Naive thymus-derived CD4-positive, alpha-beta T cell (primary cell): ENCODE data around the gene CDH4. TPM values are rescaled to one million over a fixed set of nuclear protein-coding genes. Genes with fewer than 3 reads are reported as not detected.

Experiments
- ATAC-seq: fragments of 150-1000 bp; cut with Tn5 transposase; 2 replicates; pipeline ENCODE4 v1.10.0; 2021; ENCODE audit warnings: mild to moderate bottlenecking, moderate library complexity
- CTCF ChIA-PET: fragments of 350-600 bp; sonication (Branson Sonifier 250); formaldehyde crosslinking; loops from one replicate; lab custom pipeline; 2021; ENCODE audit warnings: antibody characterized with exemption; lab: Charles Lee
- POLR2A ChIA-PET: fragments of 350-600 bp; sonication (Branson Sonifier 250); formaldehyde crosslinking; loops from one replicate; lab custom pipeline; 2021; ENCODE audit warnings: antibody characterized with exemption, inconsistent platforms; lab: Charles Lee
- DNase-seq, 9 donors: peaks; one replicate each; pipeline versions ENCODE4 v3.0.0 to v3.0.0-alpha.2; 2020 to 2022; ENCODE audit warnings: mixed read lengths in 1 of 9
- H3K27ac ChIP-seq: one replicate; pipeline ENCODE4 v1.7.0; 2013; ENCODE audit warnings: mild to moderate bottlenecking, low read depth, low read length, moderate library complexity
- H3K27me3 ChIP-seq, 2 donors: one replicate each; pipeline ENCODE4 v1.7.0; 2013; ENCODE audit warnings: low read length in 2 of 2, mild to moderate bottlenecking in 2 of 2, moderate library complexity in 2 of 2; ENCODE audit not compliant: control insufficient read depth in 2 of 2, insufficient read depth in 2 of 2
- H3K36me3 ChIP-seq, 3 experiments: 1 replicate in 2 of 3; 2 replicates in 1 of 3; pipeline ENCODE4 v1.7.0; 2013; ENCODE audit warnings: low read length in 3 of 3, mild to moderate bottlenecking in 3 of 3, moderate library complexity in 1 of 3; ENCODE audit not compliant: insufficient read depth in 3 of 3, control insufficient read depth in 2 of 3
- H3K4me1 ChIP-seq, 2 donors: one replicate each; pipeline ENCODE4 v1.7.0; 2013; ENCODE audit warnings: low read length in 2 of 2, mild to moderate bottlenecking in 2 of 2, moderate library complexity in 1 of 2; ENCODE audit not compliant: control insufficient read depth in 2 of 2, insufficient read depth in 2 of 2
- H3K4me3 ChIP-seq: 2 replicates; pipeline ENCODE4 v1.7.0; 2013; ENCODE audit warnings: mild to moderate bottlenecking, low read length
- H3K9me3 ChIP-seq, 3 experiments: 1 replicate in 2 of 3; 2 replicates in 1 of 3; pipeline ENCODE4 v1.7.0; 2013; ENCODE audit warnings: low read length in 3 of 3; ENCODE audit not compliant: control insufficient read depth in 2 of 3
- H3K27ac Mint-ChIP-seq, 9 donors: one replicate each; pipeline ENCODE4 v1.8.0; 2020 to 2022; ENCODE audit warnings: mixed read lengths in 9 of 9, mild to moderate bottlenecking in 8 of 9, moderate library complexity in 5 of 9, inconsistent platforms in 2 of 9
- H3K27me3 Mint-ChIP-seq, 5 donors: one replicate each; pipeline ENCODE4 v1.8.0; 2021 to 2022; ENCODE audit warnings: mixed read lengths in 5 of 5, mild to moderate bottlenecking in 1 of 5
- H3K36me3 Mint-ChIP-seq, 5 donors: one replicate each; pipeline ENCODE4 v1.8.0; 2020 to 2022; ENCODE audit warnings: mixed read lengths in 5 of 5, mild to moderate bottlenecking in 3 of 5, inconsistent platforms in 1 of 5
- H3K4me1 Mint-ChIP-seq, 7 donors: one replicate each; pipeline ENCODE4 v1.8.0; 2020 to 2022; ENCODE audit warnings: mixed read lengths in 7 of 7, mild to moderate bottlenecking in 3 of 7, inconsistent platforms in 1 of 7
- H3K4me3 Mint-ChIP-seq, 10 donors: one replicate each; pipeline ENCODE4 v1.8.0; 2020 to 2022; ENCODE audit warnings: mild to moderate bottlenecking in 10 of 10, mixed read lengths in 10 of 10, moderate library complexity in 6 of 10, inconsistent platforms in 2 of 10
- H3K9me3 Mint-ChIP-seq, 11 donors: one replicate each; pipeline ENCODE4 v1.8.0; 2020 to 2022; ENCODE audit warnings: mixed read lengths in 11 of 11, mild to moderate bottlenecking in 4 of 11, inconsistent platforms in 1 of 11, moderate library complexity in 1 of 11
- intact Hi-C, 2 donors: fragments of 100-400 bp; cut with micrococcal nuclease; formaldehyde crosslinking; loops; one replicate each; pipeline ENCODE4 v1.15.1; 2023
- polyA plus RNA-seq, 2 donors: library from polyadenylated mRNA; unstranded; fragments of 300-500 nt; fragmentation: Illumina TruSeq; gene quantifications; one replicate each; pipeline ENCODE4 v1.2.3, GENCODE V29; 2021
- total RNA-seq, 6 experiments: library from RNA in 5 of 6; stranded (reverse) in 5 of 6; gene quantifications; 1 replicate in 5 of 6; 2 replicates in 1 of 6; pipeline ENCODE4 v1.2.3 and lab custom pipeline; 2021 to 2026

Gene CDH4
- total and polyA plus RNA-seq, 7 experiments from 2014 or later = 0.05 to 0.43 (median 0.14) TPM; not detected in 1

DNA sequence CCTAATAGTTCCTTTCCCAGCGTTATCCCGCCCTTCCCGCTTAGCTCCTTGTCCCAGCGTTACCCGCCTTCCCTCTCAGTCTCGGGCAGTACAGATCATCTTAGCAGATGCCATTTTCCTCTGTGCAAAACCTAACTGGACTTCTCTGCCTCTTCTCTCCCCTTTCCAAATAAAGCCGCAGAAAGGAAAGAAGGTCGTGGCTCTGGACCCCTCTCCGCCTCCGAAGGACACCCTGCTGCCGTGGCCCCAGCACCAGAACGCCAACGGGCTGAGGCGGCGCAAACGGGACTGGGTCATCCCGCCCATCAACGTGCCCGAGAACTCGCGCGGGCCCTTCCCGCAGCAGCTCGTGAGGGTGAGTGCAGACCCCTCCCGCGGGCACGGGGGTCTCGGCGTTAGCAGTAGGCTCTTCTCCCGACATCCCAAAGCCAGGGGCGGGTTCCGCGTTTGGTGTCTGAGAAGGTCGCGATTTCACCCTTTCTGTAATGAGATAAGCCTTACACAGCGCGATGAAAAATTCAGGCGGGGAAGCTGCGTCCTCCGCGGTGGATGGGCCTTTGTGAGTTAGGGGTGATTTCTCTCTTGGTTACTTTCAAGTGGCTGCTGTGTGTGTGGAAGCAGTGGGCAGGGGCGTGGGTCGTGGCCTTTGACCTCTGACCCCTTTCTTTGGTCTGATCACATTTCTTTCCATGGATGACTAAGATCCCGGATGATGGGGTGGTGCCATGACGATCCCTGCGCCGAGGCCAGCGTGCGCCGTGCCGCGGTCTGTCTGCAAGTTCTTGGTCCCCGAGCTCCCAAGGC is 521.0 kb downstream of the CDH4 start:
- ChIA-PET POLR2A (no interaction called here), CTCF (no interaction called here)
- no peak overlapping the region for H3K4me3 ChIP-seq
- no peaks in the 10 kb centered on the region for H3K36me3 ChIP-seq
- DNase-seq (no peak), ATAC-seq (no peak)
- no peak overlapping the region for H3K27ac ChIP-seq
- Mint-ChIP-seq H3K9me3 (peaks cover 0 to 8% (median 0%) of the 10 kb centered on the region in 11 donors), H3K4me3 (no peak overlapping the region), H3K27ac (no peak overlapping the region), H3K27me3 (peaks cover 0 to 7% (median 0%) of the 10 kb centered on the region in 5 donors), H3K4me1 (no peaks in the 10 kb centered on the region), H3K36me3 (no peaks in the 10 kb centered on the region)
- H3K27me3 ChIP-seq = no peaks in the 10 kb centered on the region
- no peaks in the 10 kb centered on the region for H3K9me3 ChIP-seq
- H3K4me1 ChIP-seq = no peaks in the 10 kb centered on the region
- intact Hi-C loops = no loop called here

DNA sequence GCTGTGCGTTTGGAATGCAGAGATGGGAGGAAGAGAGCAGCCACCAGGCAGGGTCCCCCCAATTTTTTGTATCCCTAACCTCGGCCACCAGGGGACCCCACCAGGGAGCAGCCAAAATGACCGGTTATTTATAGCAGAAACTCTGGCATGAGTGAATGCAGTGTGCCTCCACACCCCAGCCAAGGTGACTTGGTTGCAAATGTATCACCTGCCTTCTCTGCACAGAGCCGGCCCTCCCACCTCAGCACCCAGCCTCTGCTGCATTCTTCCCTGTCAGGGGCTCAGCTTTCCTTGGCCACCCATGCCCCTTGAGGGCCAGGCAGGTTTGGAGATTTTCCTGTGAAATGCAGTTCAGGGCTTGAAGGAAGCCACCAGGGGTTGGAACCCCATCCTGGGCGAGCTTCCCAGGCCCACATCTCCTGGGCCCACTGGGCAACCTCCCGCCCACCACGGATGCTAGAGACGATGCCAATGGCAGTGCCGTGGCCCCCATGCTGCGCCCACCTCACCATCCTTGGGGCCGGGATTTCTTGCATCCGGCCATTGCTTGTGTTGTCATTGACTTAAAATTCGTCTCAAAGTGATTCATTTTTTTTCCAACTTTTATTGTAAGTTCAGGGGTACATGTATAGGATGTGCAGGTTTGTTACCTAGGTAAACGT is 522.0 kb downstream of the CDH4 start:
- H3K9me3 Mint-ChIP-seq = peaks cover 0 to 9% (median 0%) of the 10 kb centered on the region in 11 donors
- no peak for DNase-seq

DNA sequence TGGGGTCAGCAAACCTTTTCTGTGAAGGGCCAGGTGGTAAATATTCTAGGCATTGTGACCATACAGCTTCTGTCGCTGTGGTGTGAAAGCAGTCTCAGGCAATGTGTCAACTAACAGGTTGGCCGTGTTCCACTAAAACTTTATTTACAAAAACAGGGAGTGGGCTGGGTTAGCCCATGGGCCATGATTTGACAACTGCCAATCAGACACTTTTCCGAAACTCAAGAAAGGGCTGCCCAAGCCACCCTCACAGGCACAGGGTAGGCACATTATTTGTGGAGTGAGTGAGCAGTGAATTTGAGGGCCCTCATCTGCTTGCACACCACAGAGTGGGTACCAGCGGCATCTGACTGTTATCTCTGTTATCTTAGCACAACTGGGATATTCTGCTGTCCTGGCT is 523.4 kb downstream of the CDH4 start:
- no peak for ATAC-seq
- no peak overlapping the region for H3K4me3 ChIP-seq
- H3K9me3 ChIP-seq = no peaks in the 10 kb centered on the region
- ChIA-PET POLR2A (no interaction called here), CTCF (no interaction called here)
- intact Hi-C loops = no loop called here
- Mint-ChIP-seq H3K4me3 (no peak overlapping the region), H3K4me1 (no peaks in the 10 kb centered on the region), H3K27ac (no peak overlapping the region), H3K9me3 (peaks cover 0 to 10% (median 3%) of the 10 kb centered on the region in 11 donors), H3K36me3 (peaks cover 0 to 1% (median 0%) of the 10 kb centered on the region in 5 donors), H3K27me3 (peaks cover 0 to 12% (median 0%) of the 10 kb centered on the region in 5 donors)
- H3K4me1 ChIP-seq = no peaks in the 10 kb centered on the region
- H3K36me3 ChIP-seq = no peaks in the 10 kb centered on the region
- no peak for DNase-seq
- H3K27me3 ChIP-seq = no peaks in the 10 kb centered on the region
- no peak overlapping the region for H3K27ac ChIP-seq

More for the DNA sequence above, 522.0 kb downstream of the CDH4 start:
- H3K36me3 Mint-ChIP-seq = no peaks in the 10 kb centered on the region
- no peak overlapping the region for H3K27ac ChIP-seq
- intact Hi-C loops = no loop called here
- no peak for ATAC-seq
- no peaks in the 10 kb centered on the region for H3K9me3 ChIP-seq
- H3K4me1 ChIP-seq = no peaks in the 10 kb centered on the region
- ChIA-PET CTCF (no interaction called here), POLR2A (no interaction called here)
- H3K4me1 Mint-ChIP-seq = no peaks in the 10 kb centered on the region
- H3K27me3 Mint-ChIP-seq = peaks cover 0 to 11% (median 0%) of the 10 kb centered on the region in 5 donors
- H3K27me3 ChIP-seq = no peaks in the 10 kb centered on the region
- no peaks in the 10 kb centered on the region for H3K36me3 ChIP-seq
- no peak overlapping the region for H3K27ac Mint-ChIP-seq
- H3K4me3 ChIP-seq = no peak overlapping the region
- no peak overlapping the region for H3K4me3 Mint-ChIP-seq

DNA sequence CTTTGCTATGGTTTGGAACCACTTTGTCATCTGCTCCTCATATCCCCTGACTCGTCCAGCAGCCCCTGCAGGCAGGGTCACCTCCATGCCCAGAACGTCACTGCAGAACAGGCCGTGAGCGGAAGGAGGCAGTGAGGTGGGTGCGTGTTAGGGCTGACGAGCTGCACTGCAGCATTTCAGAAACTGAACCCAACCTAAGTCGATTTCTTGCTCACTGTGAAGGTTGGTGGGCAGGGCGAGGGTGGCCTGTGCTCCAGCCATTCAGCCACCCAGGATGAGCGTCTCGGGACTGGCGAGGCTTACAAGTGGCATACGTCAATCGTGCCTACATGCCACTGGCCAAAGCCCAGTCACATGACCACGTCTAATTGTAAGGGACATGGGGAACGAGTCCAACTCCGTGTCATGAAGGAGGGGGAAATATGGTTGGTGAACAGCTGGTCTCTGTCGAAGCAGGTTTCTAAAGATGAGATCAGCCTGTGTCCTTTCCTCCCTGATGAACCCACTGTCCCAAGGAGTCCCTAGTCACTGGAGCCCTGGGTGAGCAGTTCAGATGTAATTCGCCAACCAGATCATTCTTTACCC is 524.5 kb downstream of the CDH4 start:
- Mint-ChIP-seq H3K4me3 (no peak overlapping the region), H3K36me3 (peaks cover 0 to 9% (median 3%) of the 10 kb centered on the region in 5 donors), H3K4me1 (no peaks in the 10 kb centered on the region), H3K9me3 (peaks cover 3 to 21% (median 12%) of the 10 kb centered on the region in 11 donors), H3K27me3 (peaks cover 0 to 16% (median 0%) of the 10 kb centered on the region in 5 donors), H3K27ac (no peak overlapping the region)
- DNase-seq = no peak
- Histone ChIP-seq H3K4me1 (no peaks in the 10 kb centered on the region), H3K27me3 (no peaks in the 10 kb centered on the region), H3K27ac (no peak overlapping the region), H3K4me3 (no peak overlapping the region), H3K36me3 (no peaks in the 10 kb centered on the region), H3K9me3 (peaks cover 0 to 6% (median 0%) of the 10 kb centered on the region in 3 experiments)
- ChIA-PET CTCF (no interaction called here), POLR2A (no interaction called here)
- ATAC-seq = no peak
- intact Hi-C loops = no loop called here

DNA sequence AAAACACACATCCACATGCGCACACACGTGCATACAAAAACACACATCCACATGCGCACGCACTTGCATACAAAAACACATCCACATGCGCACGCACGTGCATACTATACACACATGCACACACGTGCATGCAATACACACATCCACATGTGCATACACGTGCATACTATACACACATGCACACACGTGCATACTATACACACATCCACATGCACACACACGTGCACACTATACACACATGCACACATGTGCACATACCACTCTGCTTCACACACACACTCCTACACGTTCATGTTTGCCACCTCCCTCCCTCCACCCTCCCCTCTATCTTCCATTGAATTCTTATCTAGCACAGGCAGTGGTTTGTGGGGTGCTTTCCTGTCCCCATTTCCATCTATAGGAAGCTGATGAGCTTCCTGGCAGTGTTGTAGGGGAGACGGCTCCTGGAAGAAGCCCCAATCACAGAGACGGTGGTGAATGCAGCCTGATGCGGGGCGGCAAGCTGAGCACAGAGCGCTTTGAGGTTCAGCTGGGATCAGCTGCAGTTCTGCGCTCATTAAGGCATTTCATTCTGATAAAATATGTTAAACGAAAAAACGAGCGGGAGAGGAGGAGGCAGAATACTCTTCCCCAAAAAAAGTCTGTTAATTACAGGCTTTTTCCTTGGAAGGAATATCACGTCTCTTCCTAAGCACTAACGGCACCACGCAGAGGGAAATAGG is 525.9 kb downstream of the CDH4 start:
- H3K4me3 ChIP-seq = no peak overlapping the region
- no peak for DNase-seq
- intact Hi-C loops = no loop called here
- H3K27me3 ChIP-seq = no peaks in the 10 kb centered on the region
- Mint-ChIP-seq H3K4me3 (no peak overlapping the region), H3K27ac (peak overlapping the region in 1 of 9 donors; percentile 55), H3K4me1 (no peaks in the 10 kb centered on the region), H3K36me3 (peaks cover 0 to 9% (median 3%) of the 10 kb centered on the region in 5 donors), H3K27me3 (peaks cover 0 to 16% (median 0%) of the 10 kb centered on the region in 5 donors), H3K9me3 (peaks cover 3 to 23% (median 14%) of the 10 kb centered on the region in 11 donors)
- ChIA-PET CTCF (no interaction called here), POLR2A (no interaction called here)
- no peak overlapping the region for H3K27ac ChIP-seq
- no peaks in the 10 kb centered on the region for H3K36me3 ChIP-seq
- peaks cover 0 to 6% (median 0%) of the 10 kb centered on the region in 3 experiments for H3K9me3 ChIP-seq
- no peaks in the 10 kb centered on the region for H3K4me1 ChIP-seq
- no peak for ATAC-seq

DNA sequence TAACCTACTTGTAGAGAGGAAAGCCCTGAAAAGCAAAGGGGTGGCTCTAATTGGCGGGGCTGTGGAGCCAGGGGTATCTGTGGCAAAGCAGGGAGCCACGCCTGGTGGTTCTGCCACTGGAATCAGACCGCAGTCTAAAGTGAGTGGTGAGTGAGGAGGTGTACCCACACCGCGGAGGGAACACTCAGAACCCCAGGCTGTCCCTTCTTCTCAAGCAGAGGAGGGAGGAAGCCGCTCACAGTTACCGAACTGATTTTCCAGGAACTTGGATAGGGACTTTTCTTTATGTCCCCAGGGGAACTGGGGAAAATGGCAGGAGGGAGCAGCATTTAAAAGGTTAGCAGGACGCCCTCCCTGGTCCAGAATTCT is 526.4 kb downstream of the CDH4 start:
- no peak for ATAC-seq
- intact Hi-C loops = no loop called here
- POLR2A ChIA-PET = no interaction called here
- H3K27ac ChIP-seq = no peak overlapping the region
- Mint-ChIP-seq H3K36me3 (peaks cover 0 to 9% (median 3%) of the 10 kb centered on the region in 5 donors), H3K27ac (no peak overlapping the region), H3K27me3 (peaks cover 0 to 21% (median 0%) of the 10 kb centered on the region in 5 donors), H3K4me1 (no peaks in the 10 kb centered on the region), H3K9me3 (peaks cover 5 to 27% (median 16%) of the 10 kb centered on the region in 11 donors), H3K4me3 (no peak overlapping the region)
- peaks cover 0 to 6% (median 0%) of the 10 kb centered on the region in 3 experiments for H3K9me3 ChIP-seq
- no peaks in the 10 kb centered on the region for H3K27me3 ChIP-seq
- no peaks in the 10 kb centered on the region for H3K36me3 ChIP-seq
- H3K4me1 ChIP-seq = no peaks in the 10 kb centered on the region
- CTCF ChIA-PET = no interaction called here
- no peak for DNase-seq
- no peak overlapping the region for H3K4me3 ChIP-seq
